BJ (cell line): ENCODE data around the gene RHBDD3. TPM values are rescaled to one million over a fixed set of nuclear protein-coding genes. Genes with fewer than 3 reads are reported as not detected.

Experiments
- CTCF ChIA-PET: fragments of 350-600 bp; formaldehyde crosslinking; extraction: SDS; loops from one replicate; lab custom pipeline; 2021; ENCODE audit warnings: antibody characterized with exemption, inconsistent platforms; lab: Yijun Ruan, JAX
- POLR2A ChIA-PET: fragments of 300-600 bp; sonication (Branson Sonifier 250); formaldehyde crosslinking; extraction: SDS; loops from one replicate; lab custom pipeline; 2021; ENCODE audit warnings: antibody characterized with exemption; lab: Charles Lee
- DNase-seq: peaks from one replicate; pipeline ENCODE4 v3.0.0-alpha.2; 2011; ENCODE audit warnings: low read depth
- H3K27me3 ChIP-seq: 2 replicates; pipeline ENCODE4 v1.6.0; 2011; ENCODE audit warnings: low read length; ENCODE audit not compliant: control insufficient read depth, insufficient read depth
- H3K36me3 ChIP-seq: 2 replicates; pipeline ENCODE4 v1.5.1; 2011; ENCODE audit warnings: low read length; ENCODE audit not compliant: control insufficient read depth, insufficient read depth
- H3K4me3 ChIP-seq: 2 replicates; pipeline ENCODE4 v1.5.1; 2011; ENCODE audit warnings: low read depth, mild to moderate bottlenecking, control low read depth, low read length
- polyA plus RNA-seq: library from polyadenylated mRNA; depleted of rRNA; stranded (reverse); fragments of >200 nt; gene quantifications from 2 replicates; pipeline ENCODE4 v1.2.3, GENCODE V29; 2011
- TF ChIP-seq, protein P1 (sequence below): IDR thresholded peaks from 2 replicates; pipeline ENCODE4 v1.5.1; 2011; ENCODE audit warnings: low read depth, mild to moderate bottlenecking, control low read depth, inconsistent platforms, low read length, moderate library complexity; ENCODE audit not compliant: insufficient read depth

The RHBDD3 gene
- polyA plus RNA-seq, 1 experiment = 15.6 TPM

DNA sequence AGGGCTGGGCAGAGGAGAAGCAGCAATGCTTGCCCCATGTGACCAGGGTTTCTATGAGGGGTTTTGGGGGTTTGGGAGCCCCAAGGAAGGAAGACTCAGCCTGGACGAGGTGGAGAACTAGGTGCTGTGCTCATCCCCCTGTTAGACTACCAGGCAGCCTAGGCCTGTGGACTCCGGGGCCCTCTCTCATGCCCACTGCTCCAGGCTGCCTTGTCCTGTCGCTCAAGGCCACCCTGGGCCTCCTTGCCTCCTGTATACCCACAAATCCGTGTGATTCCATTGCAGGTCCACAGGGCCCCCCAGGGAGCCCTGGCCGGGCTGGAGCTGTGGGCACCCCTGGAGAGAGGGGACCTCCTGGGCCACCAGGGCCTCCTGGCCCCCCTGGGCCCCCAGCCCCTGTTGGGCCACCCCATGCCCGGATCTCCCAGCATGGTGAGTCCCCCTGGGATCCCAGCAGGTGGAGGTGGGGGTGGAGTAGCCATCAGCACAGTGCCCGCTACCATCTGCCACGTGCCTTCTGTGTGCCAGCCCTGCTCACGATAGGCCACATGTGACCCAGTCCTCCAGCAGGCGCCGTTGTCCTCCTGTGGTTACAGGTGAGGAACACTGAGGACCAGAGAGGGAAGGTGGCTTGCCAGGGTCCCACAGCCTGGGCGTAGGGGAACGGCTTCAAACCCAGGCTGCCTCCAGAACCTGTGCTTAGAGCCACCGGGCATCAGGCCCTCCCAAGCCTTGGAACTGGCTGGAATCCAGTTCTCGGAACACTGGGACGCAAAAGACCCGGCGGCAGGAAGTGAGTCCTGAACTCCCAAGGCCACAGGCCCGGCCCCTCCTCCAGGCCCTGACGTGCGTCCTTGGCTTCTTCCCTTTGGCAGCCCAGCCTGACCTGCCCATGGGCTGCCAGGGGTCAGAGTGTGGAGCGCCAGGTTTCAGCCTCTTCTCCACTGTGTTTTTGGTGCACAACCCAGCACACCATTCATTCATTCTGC is 35.5 kb downstream of the RHBDD3 start:
- no peaks in the 10 kb centered on the region for H3K27me3 ChIP-seq
- no peak for DNase-seq
- TF ChIP-seq, protein P1, sequence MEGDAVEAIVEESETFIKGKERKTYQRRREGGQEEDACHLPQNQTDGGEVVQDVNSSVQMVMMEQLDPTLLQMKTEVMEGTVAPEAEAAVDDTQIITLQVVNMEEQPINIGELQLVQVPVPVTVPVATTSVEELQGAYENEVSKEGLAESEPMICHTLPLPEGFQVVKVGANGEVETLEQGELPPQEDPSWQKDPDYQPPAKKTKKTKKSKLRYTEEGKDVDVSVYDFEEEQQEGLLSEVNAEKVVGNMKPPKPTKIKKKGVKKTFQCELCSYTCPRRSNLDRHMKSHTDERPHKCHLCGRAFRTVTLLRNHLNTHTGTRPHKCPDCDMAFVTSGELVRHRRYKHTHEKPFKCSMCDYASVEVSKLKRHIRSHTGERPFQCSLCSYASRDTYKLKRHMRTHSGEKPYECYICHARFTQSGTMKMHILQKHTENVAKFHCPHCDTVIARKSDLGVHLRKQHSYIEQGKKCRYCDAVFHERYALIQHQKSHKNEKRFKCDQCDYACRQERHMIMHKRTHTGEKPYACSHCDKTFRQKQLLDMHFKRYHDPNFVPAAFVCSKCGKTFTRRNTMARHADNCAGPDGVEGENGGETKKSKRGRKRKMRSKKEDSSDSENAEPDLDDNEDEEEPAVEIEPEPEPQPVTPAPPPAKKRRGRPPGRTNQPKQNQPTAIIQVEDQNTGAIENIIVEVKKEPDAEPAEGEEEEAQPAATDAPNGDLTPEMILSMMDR = no peak
- POLR2A ChIA-PET = no interaction called here
- CTCF ChIA-PET = interaction anchor here (1.0 to 5.3 kb wide), 2 partner anchors 13 kb away, joined by 3 to 33 read pairs; no protein-coding TSS in a partner anchor
- H3K4me3 ChIP-seq = no peak overlapping the region
- no peaks in the 10 kb centered on the region for H3K36me3 ChIP-seq

DNA sequence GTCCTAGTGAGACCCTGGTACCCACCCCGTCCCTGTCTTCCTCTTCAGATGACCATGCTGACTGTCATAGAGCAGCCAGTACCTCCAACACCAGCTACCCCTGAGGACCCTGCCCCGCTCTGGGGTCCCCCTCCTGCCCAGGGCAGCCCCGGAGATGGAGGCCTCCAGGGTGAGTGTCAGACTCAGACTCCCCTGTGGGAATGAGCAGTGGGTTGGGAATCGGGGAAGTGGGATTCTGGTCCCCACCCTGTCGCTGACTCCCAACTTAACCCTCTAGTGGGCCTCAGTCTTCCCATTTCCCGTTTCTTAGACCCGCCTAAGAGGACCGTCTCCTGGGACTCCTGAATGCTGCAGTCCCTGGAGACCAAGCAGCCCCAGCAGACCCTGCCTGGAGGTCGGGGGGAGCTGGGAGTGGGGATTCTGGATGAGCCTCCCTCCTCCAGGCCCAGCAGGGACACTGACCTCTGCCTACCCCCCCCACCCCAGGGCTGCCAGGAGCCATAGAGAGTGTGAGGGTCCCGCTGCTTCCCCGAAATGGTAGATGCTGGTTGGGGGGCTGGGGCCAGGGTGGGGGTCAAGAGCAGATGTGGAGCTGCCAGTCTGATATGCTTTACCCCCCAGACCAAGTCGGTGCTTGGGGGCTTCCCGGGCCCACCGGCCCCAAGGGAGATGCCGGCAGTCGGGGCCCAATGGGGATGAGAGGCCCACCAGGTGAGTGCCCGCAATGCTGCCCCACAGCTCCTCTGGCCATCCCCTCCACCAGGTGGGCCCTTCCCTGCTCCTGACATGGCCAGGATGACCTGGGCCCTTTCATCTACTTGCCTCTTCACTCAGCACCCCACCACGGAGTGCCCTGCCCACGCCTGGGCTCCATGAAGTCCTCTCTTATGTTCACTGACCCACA is 36.6 kb downstream of the RHBDD3 start:
- TF ChIP-seq, protein P1 = no peak
- CTCF ChIA-PET = interaction anchor here (1.0 kb wide), 1 partner anchor 14 kb away, joined by 3 read pairs; no protein-coding TSS in a partner anchor
- no peak overlapping the region for H3K4me3 ChIP-seq
- H3K27me3 ChIP-seq = no peaks in the 10 kb centered on the region
- POLR2A ChIA-PET = no interaction called here
- no peak for DNase-seq
- no peaks in the 10 kb centered on the region for H3K36me3 ChIP-seq

DNA sequence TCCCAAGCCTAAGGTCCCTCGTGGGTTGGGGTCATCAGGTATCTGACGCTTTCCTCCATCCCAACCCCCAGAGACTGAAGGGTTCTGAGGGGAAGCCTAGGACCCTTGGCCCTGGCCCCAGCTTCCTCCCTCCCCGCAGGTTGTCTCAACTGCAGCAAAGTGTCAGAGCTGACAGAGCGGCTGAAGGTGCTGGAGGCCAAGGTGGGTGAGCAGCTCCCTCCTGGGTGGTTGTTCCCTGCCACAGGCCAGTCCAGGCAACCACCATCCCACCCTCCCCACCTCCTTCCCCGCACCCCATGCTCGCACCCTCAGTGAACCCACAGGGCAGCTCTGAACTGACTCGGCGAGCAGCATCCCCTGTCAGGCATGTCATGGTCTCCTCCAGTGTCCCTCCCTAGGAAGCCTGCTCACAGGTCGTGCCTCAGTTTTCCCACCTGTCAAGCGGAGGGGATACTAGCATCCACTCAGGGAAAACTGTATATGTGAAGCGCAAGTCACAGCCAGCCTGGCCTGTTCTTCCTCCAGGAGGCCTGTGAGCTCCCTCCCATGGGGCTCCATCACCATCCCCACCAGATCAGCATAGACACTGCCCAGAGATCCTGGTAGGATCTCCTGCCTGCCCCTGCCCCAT is 41.3 kb downstream of the RHBDD3 start:
- DNase-seq = no peak
- no peaks in the 10 kb centered on the region for H3K36me3 ChIP-seq
- POLR2A ChIA-PET = no interaction called here
- H3K27me3 ChIP-seq = peaks cover 12% of the 10 kb centered on the region
- H3K4me3 ChIP-seq = no peak overlapping the region
- CTCF ChIA-PET = interaction anchor here (0.6 to 2.1 kb wide), 3 partner anchors 16 to 36 kb away, joined by 3 to 9 read pairs (median 4); no protein-coding TSS in a partner anchor
- TF ChIP-seq, protein P1 = no peak

DNA sequence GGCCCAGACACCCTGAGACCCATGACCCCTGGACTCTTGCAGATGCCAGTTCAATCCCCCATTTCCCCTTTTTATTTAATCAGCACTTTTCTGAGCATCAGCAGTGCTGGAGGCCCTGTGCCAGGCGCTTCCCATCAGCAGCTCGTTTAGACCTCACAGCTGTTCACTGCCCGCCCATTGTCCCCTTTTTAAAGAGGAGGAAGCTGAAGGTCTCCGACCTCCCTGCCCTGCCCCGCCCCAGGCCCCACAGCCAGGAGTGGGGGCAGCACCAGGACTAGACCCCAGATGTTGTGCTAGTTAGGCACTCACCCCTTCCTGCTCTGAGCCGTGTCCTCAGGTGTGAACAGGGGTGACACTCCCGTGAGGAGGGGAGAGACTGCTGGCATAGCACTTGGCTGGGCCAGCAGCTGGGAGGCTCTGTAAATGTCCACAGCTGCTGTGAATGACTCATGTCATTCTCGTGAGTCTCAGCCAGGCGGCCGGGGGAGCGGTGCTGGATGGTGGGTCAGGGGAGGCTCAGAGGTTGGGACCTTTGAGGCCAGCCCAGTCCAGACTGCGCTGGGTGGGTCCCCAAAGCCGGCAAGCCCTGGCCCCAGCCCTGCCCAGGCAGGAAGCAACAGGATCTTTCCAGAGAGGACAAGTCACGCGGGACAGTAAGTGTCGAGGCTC is 42.2 kb downstream of the RHBDD3 start:
- Histone ChIP-seq H3K36me3 (no peaks in the 10 kb centered on the region), H3K4me3 (no peak overlapping the region), H3K27me3 (peaks cover 12% of the 10 kb centered on the region)
- CTCF ChIA-PET = interaction anchor here (1.6 to 2.1 kb wide), 2 partner anchors 17 to 20 kb away, joined by 4 to 9 read pairs; no protein-coding TSS in a partner anchor
- POLR2A ChIA-PET = no interaction called here
- DNase-seq = no peak
- TF ChIP-seq, protein P1 = no peak
